MM.1S (cell line): ENCODE results near the gene HSP90AA1.

Source experiments
- CTCF ChIP-seq: fragments of 300-600 bp; sonication (generic); IDR thresholded peaks from 2 replicates; pipeline ENCODE4 v1.5.1; 2016; ENCODE audit warnings: antibody characterized with exemption, low read length, mixed read lengths
- EZH2 ChIP-seq: fragments of 300-600 bp; sonication (generic); optimal IDR thresholded peaks from 2 replicates; pipeline ENCODE3; 2017; ENCODE audit warnings: low read depth, mild to moderate bottlenecking, antibody characterized with exemption, low read length, mixed read lengths
- EZH2phosphoT487 ChIP-seq: fragments of 300-600 bp; sonication (generic); IDR thresholded peaks from 2 replicates; pipeline ENCODE4 v1.6.1; 2018; ENCODE audit warnings: antibody characterized with exemption, low read length

- TF ChIP-seq CTCF: no peak
- no peak for TF ChIP-seq EZH2
- TF ChIP-seq EZH2phosphoT487: no peak
Measured at GRCh38 chr14:102057480-102058114, 29.2 kb downstream of the HSP90AA1 start.
